Esophagus squamous epithelium (tissue), 5 donors: Measurements from ENCODE around the gene SLC24A4. TPM values are rescaled to one million over a fixed set of nuclear protein-coding genes. Genes with fewer than 3 reads are reported as not detected.
"Not testable (repeated sequence)": the region's sequence is repeated elsewhere in the genome, so short reads cannot be mapped to it uniquely, and the experiment has no call there.

Experiments used
- DNase-seq: peaks from one replicate; lab custom pipeline; 2025; lab: John Stamatoyannopoulos, UW
- H3K27ac ChIP-seq, 4 donors: fragments of 200-600 bp; sonication (generic); one replicate each; pipeline ENCODE4 v1.5.1; 2016 to 2019; ENCODE audit warnings: mild to moderate bottlenecking in 1 of 4
- H3K27me3 ChIP-seq, 4 donors: fragments of 200-600 bp; sonication (generic); 1 replicate in 3 of 4; 2 replicates in 1 of 4; pipeline versions ENCODE4 v1.5.1 to v1.6.0; 2017 to 2021; ENCODE audit warnings: antibody characterized with exemption in 1 of 4
- H3K36me3 ChIP-seq, 3 donors: fragments of 200-600 bp; sonication (generic); one replicate each; pipeline ENCODE4 v1.5.1; 2016 to 2019
- H3K4me1 ChIP-seq, 3 donors: fragments of 200-600 bp; sonication (generic); one replicate each; pipeline ENCODE4 v1.5.1; 2017 to 2019
- H3K4me3 ChIP-seq, 4 donors: fragments of 200-600 bp; sonication (generic); 1 replicate in 3 of 4; 2 replicates in 1 of 4; pipeline ENCODE4 v1.5.1; 2016 to 2019; ENCODE audit warnings: mild to moderate bottlenecking in 2 of 4, moderate library complexity in 1 of 4
- H3K9me3 ChIP-seq, 3 donors: fragments of 200-600 bp; sonication (generic); one replicate each; pipeline ENCODE4 v1.5.1; 2016 to 2019
- POLR2A ChIP-seq, 4 donors: fragments of 450-650 bp; IDR thresholded peaks; one replicate each; pipeline ENCODE4 v1.6.1; 2017; ENCODE audit warnings: antibody characterized with exemption in 4 of 4, mild to moderate bottlenecking in 4 of 4, moderate library complexity in 3 of 4
- WGBS, 2 donors: methylation state at CpG; one replicate each; pipeline ENCODE4 v1.1.5; 2018; 5-methylcytosine and 5-hydroxymethylcytosine counted together
- intact Hi-C: fragments of 100-400 bp; cut with DNase I; formaldehyde crosslinking; loops from one replicate; pipeline ENCODE4 v1.15.0; 2022
- total RNA-seq, 4 donors: library from RNA; depleted of rRNA; stranded (reverse); fragments of >200 nt; gene quantifications; one replicate each; pipeline ENCODE4 v1.1.0, GENCODE V29; 2016
- TF ChIP-seq, protein P1 (sequence below), 6 experiments: fragments of 450-650 bp in 4 of 6; fragments of 200-600 bp in 2 of 6; sonication (generic) in 2 of 6; IDR thresholded peaks; one replicate each; pipeline ENCODE4 v1.5.1; 2016 to 2019; ENCODE audit warnings: antibody characterized with exemption in 6 of 6, mild to moderate bottlenecking in 4 of 6, moderate library complexity in 4 of 6
- donor health status: DM: yes; HTN: yes; CAD: no.

SLC24A4 gene
- total RNA-seq, 4 donors from 2014 or later, result 0.04 to 0.38 (median 0.20) TPM

DNA sequence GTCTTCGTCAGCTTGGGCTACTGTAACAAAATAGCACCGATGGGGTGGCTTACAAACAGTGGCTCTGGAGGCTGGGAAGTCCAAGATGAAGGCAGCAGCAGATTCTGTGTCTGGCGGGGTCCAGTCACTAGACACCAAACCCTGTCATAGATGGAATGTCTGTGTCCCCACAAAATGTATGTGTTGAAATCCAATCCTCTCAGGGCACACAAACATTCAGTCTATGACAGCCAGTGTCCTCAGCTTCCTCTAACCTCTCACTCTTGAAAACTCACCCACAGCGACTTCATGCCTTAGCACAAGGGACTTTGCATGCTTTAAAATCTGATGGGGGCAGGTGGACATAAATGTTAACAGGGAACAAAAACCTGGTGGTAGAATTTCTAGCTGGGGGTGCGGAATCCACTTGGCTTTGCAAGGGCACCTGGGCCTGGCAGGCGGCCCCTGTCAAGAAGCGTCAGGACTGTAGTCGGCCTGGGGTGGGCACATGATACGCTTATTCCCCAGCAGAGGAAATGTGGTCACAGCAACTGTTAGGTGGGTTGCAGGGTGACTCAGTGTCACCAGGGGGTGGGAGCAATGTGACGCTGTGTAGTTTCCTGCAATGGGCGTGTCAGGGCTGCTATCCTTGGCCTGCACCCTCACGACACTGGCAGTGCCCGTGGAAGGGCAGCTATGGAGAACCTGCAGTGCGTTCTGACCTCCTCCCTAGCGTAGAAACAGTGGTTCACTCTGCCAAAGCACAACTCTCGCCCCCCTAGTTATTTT is 208.3 kb downstream of the SLC24A4 start:
- peak overlapping the region in 1 of 4 donors; percentile 57 for H3K27ac ChIP-seq
- no peaks in the 10 kb centered on the region for H3K27me3 ChIP-seq
- no peaks in the 10 kb centered on the region for H3K36me3 ChIP-seq
- no peak for DNase-seq
- intact Hi-C loops, result no loop called here
- H3K4me1 ChIP-seq, result peaks cover 0 to 50% (median 0%) of the 10 kb centered on the region in 3 donors
- H3K9me3 ChIP-seq, result no peaks in the 10 kb centered on the region
- no peak overlapping the region for H3K4me3 ChIP-seq
- TF ChIP-seq, protein P1, sequence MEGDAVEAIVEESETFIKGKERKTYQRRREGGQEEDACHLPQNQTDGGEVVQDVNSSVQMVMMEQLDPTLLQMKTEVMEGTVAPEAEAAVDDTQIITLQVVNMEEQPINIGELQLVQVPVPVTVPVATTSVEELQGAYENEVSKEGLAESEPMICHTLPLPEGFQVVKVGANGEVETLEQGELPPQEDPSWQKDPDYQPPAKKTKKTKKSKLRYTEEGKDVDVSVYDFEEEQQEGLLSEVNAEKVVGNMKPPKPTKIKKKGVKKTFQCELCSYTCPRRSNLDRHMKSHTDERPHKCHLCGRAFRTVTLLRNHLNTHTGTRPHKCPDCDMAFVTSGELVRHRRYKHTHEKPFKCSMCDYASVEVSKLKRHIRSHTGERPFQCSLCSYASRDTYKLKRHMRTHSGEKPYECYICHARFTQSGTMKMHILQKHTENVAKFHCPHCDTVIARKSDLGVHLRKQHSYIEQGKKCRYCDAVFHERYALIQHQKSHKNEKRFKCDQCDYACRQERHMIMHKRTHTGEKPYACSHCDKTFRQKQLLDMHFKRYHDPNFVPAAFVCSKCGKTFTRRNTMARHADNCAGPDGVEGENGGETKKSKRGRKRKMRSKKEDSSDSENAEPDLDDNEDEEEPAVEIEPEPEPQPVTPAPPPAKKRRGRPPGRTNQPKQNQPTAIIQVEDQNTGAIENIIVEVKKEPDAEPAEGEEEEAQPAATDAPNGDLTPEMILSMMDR (IDR thresholded peaks at IDR 0.05), result no peak
- peak in 1 of 4 donors; percentile 32 for TF ChIP-seq POLR2A (IDR thresholded peaks at IDR 0.05)
- WGBS, 2 donors, result 67 to 84% methylated on average over 9 to 12 of the region's 16 CpGs

DNA sequence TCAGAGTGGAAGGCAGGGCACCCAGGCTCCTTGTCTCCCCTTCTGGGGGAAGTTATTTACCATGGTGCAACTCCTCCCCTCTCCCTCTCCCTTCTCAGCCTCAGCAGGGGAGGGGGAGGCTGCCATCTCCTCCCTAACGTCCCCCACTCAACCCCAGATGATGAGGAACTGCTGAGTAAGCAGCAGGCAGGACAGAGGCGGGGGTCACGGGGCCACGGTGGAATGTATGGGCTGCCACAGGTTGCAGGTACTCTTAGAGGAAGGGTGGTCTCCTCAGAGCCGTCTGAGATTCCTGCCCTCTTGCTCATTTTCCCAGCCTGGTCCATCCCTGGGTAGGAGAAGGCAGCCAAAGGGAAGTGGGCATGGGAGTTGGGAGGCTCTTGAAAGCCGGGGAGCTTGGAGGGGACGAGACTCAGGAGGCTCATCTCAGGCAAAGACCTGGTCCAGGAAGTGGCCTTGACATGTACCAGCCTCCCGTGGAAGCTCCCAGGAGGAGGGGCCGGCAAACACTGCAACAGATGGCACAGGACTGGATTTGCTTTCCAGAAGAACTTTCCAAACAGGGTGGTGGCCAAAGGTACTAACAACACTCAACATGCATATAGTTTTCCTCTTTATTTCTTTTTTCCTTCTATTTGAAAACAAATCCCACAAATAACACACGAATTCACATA is 209.7 kb downstream of the SLC24A4 start:
- no peak overlapping the region for H3K4me3 ChIP-seq
- intact Hi-C loops, result no loop called here
- no peaks in the 10 kb centered on the region for H3K36me3 ChIP-seq
- H3K27me3 ChIP-seq, result no peaks in the 10 kb centered on the region
- DNase-seq, result no peak
- H3K9me3 ChIP-seq, result no peaks in the 10 kb centered on the region
- WGBS, 2 donors, result 45 to 52% methylated on average over 4 to 5 of the region's 10 CpGs
- H3K4me1 ChIP-seq, result peaks cover 0 to 53% (median 0%) of the 10 kb centered on the region in 3 donors
- H3K27ac ChIP-seq, result peak overlapping the region in 3 of 4 donors; percentile 14 to 57 (median 20)
- TF ChIP-seq, protein P1 (IDR thresholded peaks at IDR 0.05), result no peak
- TF ChIP-seq POLR2A (IDR thresholded peaks at IDR 0.05), result no peak

DNA sequence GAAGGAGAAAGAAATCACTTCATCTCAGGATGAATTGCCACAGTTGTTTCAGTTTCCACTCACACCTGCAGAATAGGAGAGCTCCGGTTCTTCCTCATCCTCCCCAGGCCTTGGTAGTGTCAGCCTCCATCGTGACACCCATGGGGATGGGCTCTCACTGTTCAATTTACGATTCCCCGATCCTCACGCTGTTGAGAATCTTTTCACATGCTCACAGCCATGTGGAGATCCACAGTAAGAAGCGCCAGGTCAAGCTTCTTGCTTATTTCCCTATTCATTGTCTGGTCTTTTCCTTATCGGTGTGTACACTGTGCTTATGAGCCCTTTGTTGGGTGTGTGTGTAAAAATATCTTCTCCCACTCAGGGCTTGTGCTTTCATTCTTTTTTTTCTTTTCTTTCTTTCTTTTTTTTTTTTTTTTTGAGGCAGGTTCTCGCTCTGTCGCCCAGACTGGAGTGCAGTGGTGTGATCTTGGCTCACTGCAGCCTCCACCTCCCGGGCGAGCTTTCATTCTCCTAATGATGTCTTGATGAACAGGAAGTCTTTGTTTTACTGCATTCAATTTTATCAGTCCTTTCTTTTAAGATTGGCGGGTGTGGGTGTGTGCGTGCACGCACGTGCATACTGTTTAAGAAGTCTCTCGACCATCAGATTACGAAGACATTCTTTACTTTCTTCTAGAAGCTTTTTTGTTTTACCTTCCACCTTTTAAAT is 212.1 kb downstream of the SLC24A4 start:
- TF ChIP-seq, protein P1 (IDR thresholded peaks at IDR 0.05), result no peak
- no peak for TF ChIP-seq POLR2A (IDR thresholded peaks at IDR 0.05)
- no peaks in the 10 kb centered on the region for H3K9me3 ChIP-seq
- DNase-seq, result no peak
- peaks cover 0 to 53% (median 15%) of the 10 kb centered on the region in 3 donors for H3K4me1 ChIP-seq
- intact Hi-C loops, result no loop called here
- H3K36me3 ChIP-seq, result no peaks in the 10 kb centered on the region
- peak overlapping the region in 1 of 4 donors; percentile 31 for H3K27ac ChIP-seq
- 39 to 46% methylated on average over 15 to 16 of the region's 17 CpGs for WGBS, 2 donors
- no peaks in the 10 kb centered on the region for H3K27me3 ChIP-seq
- no peak overlapping the region for H3K4me3 ChIP-seq

DNA sequence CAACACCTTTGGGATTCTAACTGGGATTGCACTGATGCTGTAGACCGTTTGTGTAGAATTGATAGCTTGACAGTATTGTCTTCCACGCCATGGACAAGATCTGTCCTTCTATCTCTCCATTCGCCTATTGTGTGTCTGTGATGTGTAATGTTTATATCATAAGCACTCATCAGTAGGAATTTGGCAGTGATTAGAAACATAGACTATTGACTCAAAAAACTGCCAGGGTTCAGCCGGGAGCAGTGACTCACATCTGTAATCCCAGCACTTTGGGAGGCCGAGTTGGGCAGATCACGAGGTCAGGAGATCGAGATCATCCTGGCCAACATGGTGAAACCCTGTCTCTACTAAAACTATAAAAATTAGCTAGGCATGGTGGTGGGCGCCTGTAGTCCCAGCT is 213.3 kb downstream of the SLC24A4 start:
- intact Hi-C loops, DNase-seq, H3K27me3 ChIP-seq, H3K36me3 ChIP-seq, H3K27ac ChIP-seq, H3K9me3 ChIP-seq, H3K4me3 ChIP-seq: not testable (repeated sequence)
- 31 to 42% methylated on average over 8 of the region's 8 CpGs for WGBS, 2 donors
- peaks cover 0 to 63% (median 19%) of the 10 kb centered on the region in 3 donors for H3K4me1 ChIP-seq

DNA sequence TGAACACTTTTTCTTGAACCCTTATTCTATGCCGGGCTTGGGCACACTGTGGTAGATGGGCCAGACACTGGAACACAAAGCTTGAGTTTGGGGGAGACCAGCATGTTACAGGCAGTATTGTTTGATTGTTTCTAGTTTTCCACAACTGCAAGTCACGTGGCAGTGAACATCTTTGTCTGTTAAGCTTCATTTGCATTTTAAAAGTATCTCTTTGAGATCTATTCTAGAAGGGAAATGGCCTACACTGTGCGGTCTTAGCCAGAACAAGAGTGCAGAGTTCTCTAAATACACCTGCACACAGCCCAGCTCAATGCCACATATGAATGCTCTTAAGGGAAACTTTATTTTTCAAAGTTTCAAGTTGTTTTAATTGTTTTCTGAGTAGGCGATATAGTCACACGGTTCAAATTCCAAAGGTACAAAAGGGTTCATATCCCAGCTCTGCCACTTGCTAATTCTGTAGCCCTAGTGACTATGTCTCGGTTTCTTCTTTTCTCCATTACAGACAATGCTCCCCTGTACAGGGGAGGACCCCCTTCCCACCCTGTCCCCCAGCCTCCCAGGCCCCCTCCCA is 215.5 kb downstream of the SLC24A4 start:
- DNase-seq, result no peak
- WGBS, 2 donors, result 78 to 79% methylated on average over 6 of the region's 6 CpGs
- no peaks in the 10 kb centered on the region for H3K36me3 ChIP-seq
- TF ChIP-seq POLR2A (IDR thresholded peaks at IDR 0.05), result no peak
- TF ChIP-seq, protein P1 (IDR thresholded peaks at IDR 0.05), result no peak
- no peaks in the 10 kb centered on the region for H3K9me3 ChIP-seq
- intact Hi-C loops, result no loop called here
- H3K4me3 ChIP-seq, result no peak overlapping the region
- H3K27ac ChIP-seq, result peak overlapping the region in 3 of 4 donors; percentile 69 to 92 (median 83)
- H3K4me1 ChIP-seq, result peaks cover 0 to 56% (median 19%) of the 10 kb centered on the region in 3 donors
- H3K27me3 ChIP-seq, result no peaks in the 10 kb centered on the region
